ENCODE results near the gene MTCL1. TPM values are rescaled to one million over a fixed set of nuclear protein-coding genes. Genes with fewer than 3 reads are reported as not detected.

MTCL1 gene
- total RNA-seq, 1 experiment from 2014 or later = 12.2 TPM

GRCh38 chr18:8810157-8810556 lies 104.8 kb downstream of the MTCL1 start:
- no peak for DNase-seq (ENCODE audit: low read depth)

- DNase-seq (ENCODE audit: low read depth) = peak; percentile 19
Observed at GRCh38 chr18:8811115-8811514, 105.8 kb downstream of the MTCL1 start.

GRCh38 chr18:8812631-8813030 lies 107.3 kb downstream of the MTCL1 start:
- peak; percentile 25 for DNase-seq (ENCODE audit: low read depth)

DNA sequence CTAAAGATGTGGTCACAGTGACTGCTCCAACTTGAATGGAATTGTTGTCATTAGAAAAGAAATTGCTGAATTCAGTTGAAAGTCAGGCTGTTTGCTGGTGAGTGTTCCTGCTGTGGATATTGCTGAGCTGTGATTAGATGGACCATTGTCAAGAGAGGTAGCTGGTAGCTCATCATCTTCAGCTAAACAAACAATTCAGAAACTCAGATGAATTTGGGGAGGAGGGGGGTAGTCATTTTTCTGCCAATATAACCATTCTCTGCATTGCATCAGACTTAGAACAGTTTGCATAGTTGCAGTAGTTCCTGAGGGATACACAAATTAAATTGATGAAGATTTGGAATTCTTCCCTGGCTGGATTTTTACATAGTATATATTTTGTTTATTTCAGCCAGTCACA lies 108.3 kb downstream of the MTCL1 start:
- no peak for DNase-seq (ENCODE audit: low read depth)

DNA sequence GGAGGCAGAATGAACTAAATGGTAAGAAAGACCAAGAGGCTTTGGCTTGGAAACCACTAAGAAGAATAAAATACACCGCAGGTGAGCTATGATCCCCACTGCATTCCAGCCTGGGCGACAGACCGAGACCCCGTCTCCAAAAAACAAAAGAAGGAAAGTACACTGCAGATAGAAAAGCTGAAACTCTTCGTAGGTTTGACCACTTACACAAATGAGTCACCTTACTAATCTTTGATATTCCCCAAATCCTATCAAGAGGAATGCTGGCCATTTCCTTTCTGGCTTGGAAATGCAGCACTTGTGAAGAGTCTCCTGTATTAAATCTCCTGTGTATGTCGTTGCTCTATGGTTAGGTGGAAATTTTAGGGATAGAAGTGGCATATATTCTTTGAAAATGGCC lies 108.8 kb downstream of the MTCL1 start:
- peak; percentile 33 for DNase-seq (ENCODE audit: low read depth)

DNA sequence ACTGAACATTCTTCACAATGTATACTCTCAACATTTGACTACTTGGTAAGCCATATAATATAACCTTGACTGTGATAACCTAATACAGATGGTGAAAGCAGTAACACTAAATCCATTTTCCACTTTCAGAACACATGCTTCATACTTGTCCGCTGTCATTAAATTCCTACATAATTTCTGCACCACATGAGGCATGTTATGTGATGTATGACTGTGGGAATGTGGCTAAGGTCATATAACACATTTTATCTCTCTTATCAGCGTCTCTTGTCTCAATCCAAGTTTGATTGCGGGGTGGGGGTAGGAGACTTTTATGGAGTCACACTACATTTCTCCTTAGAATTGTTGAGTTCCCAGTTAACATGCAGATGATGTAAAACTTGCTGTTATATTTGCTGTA lies 110.9 kb downstream of the MTCL1 start:
- DNase-seq (ENCODE audit: low read depth) = no peak

GRCh38 chr18:8816816-8817215 lies 111.5 kb downstream of the MTCL1 start:
- DNase-seq (ENCODE audit: low read depth) = peak; percentile 15

DNA sequence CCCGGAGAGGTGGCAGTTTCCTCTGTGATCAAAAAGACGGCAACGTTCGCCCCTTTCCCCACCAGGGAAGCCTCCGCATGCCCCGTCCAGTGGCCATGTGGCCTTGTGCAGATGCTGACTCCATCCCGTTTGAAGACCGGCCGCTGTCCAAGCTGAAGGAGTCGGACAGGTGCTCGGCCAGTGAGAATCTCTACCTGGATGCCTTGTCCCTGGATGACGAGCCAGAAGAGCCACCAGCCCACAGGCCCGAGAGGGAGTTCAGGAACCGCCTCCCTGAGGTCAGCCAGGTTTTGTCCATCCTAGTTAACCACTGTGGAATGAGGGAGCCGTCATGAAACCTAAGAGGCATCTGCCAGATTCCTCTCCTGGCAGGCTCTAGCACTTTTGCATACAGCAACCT lies 113.6 kb downstream of the MTCL1 start:
- no peak for DNase-seq (ENCODE audit: low read depth)

GRCh38 chr18:8820396-8821082 lies 115.2 kb downstream of the MTCL1 start:
- no peak for DNase-seq (ENCODE audit: low read depth)

DNA sequence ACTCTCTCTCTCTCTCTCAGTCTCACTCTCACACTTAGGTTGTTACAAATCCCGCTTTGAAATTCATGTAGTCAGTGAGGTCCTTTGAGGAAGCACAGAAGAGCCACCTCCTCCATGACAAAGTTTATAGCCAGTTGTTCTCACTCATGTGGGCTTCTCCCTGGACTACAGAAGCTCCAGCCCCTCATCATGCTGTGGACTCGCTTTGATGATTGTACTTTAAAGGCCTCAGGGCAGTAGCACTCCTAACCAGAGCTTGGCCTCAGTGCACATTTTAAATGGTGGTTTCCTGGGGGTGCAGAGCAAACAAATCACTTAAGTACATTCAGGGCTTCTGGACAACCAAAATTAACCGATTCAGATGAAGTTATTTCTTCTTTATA lies 115.7 kb downstream of the MTCL1 start:
- DNase-seq (ENCODE audit: low read depth) = no peak

DNA sequence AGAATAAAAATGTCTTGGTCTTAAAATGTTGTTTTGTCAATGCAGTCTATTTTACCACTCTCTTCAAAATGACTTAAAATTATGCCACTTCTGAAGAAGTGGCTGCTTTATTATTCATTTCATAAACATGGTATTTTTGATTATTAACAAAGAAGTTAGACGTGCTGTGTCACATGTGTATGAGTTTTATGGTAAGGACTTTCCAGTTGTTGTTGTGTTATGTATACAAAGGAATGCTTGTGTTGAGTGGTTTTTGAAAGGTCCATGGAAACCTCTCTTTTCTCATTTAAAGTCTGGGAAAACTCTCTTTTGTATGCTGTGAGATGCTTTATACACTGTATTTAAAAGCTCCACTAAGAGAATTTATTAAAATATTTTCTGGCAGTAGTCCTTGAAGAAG lies 116.2 kb downstream of the MTCL1 start:
- no peak for DNase-seq (ENCODE audit: low read depth)

GRCh38 chr18:8822643-8823042 lies 117.3 kb downstream of the MTCL1 start:
- no peak for DNase-seq (ENCODE audit: low read depth)

DNA sequence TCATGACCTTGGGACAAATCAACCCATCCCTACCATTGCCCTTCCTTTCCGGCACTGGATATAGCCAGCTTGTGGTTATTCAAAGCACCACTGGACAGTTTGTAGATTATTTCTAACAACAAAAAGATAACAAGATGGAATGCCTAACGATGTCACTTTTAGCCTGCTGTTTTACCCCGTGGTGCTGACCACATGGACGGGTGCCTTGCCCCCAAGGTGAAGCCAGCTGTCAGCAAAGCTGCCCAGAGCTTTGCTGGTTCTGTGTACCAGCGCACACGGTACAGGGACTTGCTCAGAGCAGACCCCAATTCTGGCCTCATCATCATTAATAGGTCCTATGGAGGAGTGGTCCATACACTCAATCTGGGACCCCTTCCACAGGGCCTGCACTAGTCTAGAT lies 118.2 kb downstream of the MTCL1 start:
- DNase-seq (ENCODE audit: low read depth) = no peak

DNA sequence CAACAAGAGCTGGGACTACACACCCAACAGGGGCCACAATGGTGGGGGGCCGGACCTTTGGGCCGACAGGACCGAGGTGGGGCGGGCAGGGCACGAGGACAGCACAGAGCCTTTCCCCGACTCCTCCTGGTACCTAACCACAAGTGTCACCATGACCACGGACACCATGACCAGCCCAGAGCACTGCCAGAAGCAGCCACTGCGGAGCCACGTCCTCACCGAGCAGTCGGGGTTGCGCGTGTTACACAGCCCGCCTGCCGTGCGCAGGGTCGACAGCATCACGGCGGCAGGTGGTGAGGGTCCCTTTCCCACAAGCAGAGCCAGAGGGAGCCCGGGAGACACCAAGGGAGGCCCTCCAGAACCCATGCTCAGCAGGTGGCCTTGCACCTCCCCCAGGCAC lies 119.5 kb downstream of the MTCL1 start:
- no peak for DNase-seq (ENCODE audit: low read depth)

DNA sequence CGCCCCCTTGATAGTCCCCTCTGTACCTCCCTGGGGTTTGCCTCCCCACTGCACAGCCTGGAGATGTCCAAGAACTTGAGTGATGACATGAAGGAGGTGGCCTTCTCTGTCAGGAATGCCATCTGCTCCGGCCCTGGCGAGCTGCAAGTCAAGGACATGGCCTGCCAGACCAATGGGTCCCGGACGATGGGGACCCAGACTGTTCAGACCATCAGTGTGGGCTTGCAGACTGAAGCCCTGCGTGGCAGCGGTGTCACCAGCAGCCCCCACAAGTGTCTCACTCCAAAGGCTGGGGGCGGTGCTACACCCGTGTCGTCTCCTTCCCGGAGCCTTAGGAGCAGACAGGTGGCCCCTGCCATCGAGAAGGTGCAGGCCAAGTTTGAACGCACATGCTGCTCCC lies 119.9 kb downstream of the MTCL1 start:
- no peak for DNase-seq (ENCODE audit: low read depth)

- DNase-seq (ENCODE audit: low read depth) = no peak
Observed at GRCh38 chr18:8825729-8826375, 120.5 kb downstream of the MTCL1 start.

DNA sequence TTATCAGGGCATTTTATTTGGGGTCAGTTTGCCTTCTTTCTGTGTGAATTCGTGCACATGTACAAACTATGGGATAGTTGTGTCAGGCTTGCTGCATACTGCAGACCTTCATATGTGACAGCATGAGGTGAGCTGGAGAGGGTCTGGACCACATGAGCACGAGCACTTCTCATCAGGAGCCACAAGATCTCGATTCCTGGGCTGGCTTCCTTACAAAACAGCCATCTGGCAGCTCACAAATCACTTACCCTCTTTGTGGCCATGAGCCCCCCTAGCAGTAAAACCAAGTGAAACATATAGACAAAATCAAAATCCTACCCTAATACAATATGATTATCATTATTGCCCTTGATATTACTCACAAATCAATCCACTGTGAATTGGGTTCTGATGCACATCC lies 121.2 kb downstream of the MTCL1 start:
- no peak for DNase-seq (ENCODE audit: low read depth)

- DNase-seq (ENCODE audit: low read depth) = no peak
Observed at GRCh38 chr18:8826971-8827370, 121.6 kb downstream of the MTCL1 start.

DNA sequence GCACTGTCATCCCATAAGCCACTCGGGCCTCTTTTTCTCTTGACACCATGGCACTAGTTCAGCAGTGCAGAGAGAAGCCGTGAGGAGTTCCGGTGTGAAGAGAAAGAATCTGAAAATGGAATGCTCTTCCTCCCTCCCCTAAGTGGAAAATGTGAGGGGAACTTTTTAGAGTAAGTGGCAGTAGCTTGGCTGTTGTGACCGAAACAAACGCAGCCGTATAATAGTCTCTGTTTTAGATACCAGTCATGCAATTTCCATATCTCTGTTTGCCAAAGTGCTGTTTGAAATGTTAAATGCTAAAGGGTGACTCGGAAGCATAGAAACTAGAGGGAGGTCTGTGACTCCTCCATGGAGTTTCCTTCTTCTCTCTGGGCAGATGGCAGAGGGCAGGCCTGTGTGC lies 122.9 kb downstream of the MTCL1 start:
- no peak for DNase-seq (ENCODE audit: low read depth)

DNA sequence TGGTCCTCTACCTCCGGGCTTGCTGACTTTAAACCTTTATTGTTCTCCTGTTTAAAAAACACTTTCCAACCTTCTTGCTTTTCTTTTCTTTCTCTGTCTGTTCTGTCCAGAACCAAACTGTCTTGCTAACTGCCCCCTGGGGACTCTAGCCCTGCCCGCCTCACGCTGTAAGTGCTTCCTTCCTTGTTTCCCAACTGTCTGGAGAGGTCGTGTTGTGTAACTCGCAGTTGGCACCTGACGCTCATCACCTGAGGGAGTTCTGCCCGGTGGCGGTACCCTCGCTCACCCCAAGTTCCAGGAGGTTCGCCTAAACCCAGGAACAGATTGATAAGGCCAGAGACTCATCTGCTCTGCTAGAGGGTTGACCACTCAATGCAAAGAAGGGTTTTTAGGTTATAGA lies 123.4 kb downstream of the MTCL1 start:
- DNase-seq (ENCODE audit: low read depth) = no peak

DNA sequence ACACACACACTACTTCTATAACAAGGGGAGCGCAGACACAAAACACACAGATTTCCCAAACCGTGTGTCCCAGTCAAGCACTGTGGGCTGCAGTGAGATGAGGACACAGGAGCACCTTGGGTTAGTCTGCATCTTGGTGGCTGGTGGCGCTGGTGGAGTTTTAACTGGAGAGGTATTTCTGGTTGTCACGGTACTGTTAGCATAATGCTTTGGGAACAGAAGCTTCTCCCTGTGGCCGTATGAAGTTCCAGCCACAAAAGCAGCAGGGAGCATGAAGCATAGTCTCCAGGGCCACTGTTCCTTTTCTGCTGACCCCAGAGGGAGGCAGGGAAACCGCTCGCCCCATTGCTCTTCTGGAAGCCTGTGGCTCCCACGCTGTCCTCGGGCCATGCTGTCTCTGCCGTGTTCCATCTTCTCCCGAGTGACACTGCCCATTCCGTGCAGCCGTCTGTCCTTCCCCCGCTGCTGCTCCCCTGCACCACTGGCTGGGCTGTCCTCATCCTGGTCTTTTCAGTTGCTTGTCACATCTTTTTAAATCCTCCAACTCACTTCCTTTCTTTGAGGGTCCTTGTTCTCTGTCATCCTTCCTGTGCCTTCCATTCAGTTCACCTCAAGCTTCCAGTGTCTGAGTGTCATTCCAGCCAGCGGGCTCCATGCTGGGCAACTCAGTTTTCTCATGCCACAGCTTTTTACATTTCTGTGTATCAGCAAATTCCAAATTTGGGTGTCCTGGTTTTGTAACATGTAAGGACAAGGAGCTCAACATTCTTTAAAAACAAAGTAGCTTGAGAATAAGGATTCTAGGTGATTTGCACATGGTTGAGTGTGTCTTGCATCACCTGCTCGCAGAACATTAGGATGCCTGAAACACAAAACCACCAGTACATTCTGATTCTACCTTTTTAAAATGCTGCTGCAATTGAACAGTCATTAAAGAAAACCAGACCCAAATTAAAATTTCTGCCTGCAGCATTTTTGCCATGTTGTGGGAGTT lies 125.0 kb downstream of the MTCL1 start:
- no peak for DNase-seq (ENCODE audit: low read depth)

GRCh38 chr18:8831112-8831511 lies 125.8 kb downstream of the MTCL1 start:
- no peak for DNase-seq (ENCODE audit: low read depth)

DNA sequence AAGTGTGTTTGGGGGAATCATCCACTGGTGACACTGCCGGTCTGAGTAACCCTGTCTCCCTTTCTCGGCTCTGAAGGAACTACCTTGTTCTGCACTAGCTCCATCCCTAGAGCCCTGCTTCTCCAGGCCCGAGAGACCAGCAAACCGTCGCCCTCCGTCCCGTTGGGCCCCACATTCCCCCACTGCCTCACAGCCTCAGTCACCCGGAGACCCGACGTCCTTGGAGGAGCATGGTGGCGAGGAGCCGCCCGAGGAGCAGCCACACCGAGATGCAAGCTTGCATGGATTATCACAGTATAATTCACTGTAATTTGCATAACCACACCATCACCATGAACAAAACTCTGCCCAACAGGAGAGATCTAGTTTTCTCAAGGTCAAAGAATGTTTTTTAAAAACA lies 126.2 kb downstream of the MTCL1 start:
- DNase-seq (ENCODE audit: low read depth) = no peak

All from Daoy (cell line).